DND-41 (cell line): ENCODE results near the gene ZC3H4.

ENCODE experiments used
- CTCF ChIP-seq: IDR thresholded peaks from 2 replicates; pipeline ENCODE4 v1.5.1; 2012; ENCODE audit warnings: borderline replicate concordance, low read length, moderate library complexity, mild to moderate bottlenecking; ENCODE audit not compliant: poor library complexity, severe bottlenecking; ENCODE audit errors: extremely low read depth
- EZH2 ChIP-seq: IDR thresholded peaks from 3 replicates; pipeline ENCODE4 v1.6.1; 2012; ENCODE audit warnings: borderline replicate concordance, low read depth, mild to moderate bottlenecking, moderate library complexity, low read length, inconsistent platforms; ENCODE audit not compliant: severe bottlenecking

DNA sequence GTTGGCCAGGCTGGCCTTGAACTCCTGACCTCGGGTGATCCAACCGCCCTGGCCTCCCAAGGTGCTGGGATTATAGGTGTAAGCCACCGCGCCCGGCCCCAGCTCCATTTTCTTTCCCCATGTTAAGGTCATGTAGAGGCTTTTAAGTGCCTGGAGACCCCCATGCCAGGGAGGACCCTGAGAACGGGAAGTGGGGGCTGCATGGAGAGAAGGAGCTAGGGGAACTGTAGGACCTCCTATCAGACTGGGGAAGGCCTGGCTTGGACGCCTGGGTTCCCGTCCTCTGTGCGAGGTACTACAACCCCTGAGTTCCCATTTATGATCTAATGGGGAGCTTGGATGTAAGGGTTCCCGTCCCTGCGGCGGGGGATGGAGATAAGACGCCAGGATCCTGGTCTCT is 94.7 kb downstream of the ZC3H4 start:
- no peak for TF ChIP-seq CTCF
- TF ChIP-seq EZH2: no peak
